ENCODE measurements around the gene MED13L. TPM values are rescaled to one million over a fixed set of nuclear protein-coding genes. Genes with fewer than 3 reads are reported as not detected.
A peak's percentile ranks its signal among the peaks of the same experiment; 100 is the strongest.

The MED13L gene
- total and polyA plus RNA-seq, 2 of the 4 experiments (the other 2 are of a cell fraction): 17.9 to 49.1 TPM

DNA sequence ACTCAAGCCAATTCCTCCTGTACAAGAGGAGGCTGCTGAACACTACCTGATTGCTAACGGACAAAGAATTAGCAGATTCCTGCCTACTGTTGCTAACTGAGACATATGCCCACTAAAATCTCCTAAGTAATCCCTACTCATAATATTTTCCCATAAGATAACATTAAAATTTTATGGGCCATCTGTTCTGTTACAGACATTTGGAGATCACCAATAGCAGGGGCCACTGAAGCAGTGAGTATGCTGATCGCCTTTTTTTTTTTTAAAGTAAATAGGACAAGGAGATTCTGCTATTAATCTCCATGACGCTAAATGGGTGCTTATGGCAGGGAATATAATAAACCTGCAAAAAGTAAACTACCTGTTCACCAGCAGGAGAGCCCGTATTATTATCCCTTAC is 292.9 kb downstream of the MED13L start (continued):
- TF ChIP-seq MXI1 (IDR thresholded peaks at IDR 0.05; ENCODE audit: borderline replicate concordance, low read depth, low read length): no peak

DNA sequence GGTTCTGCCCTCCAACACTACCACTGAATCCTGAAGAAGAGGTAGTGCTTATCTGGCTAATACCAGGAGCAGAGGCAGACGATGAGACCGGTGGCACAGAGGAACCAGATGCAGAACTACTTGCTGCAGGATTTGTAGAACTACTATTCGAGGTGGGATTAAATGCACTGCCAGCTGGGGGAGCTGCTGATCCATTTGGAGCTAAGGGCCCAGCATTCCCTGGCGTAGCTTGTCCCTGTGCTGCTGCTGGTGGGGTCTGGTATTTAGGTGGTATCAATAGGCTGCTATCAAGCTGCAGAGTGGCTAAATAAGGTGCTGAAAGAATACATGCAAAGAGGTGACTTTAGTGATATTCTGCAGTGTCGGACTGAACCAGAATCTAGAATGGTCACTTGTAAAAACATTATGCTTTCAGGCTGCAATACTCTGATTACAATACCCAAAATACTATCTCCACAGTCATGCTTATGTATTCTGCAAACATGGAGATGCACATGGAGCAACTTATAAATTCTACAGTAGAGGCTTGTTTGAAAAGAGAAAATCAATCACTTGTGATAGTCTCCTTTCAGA is 294.2 kb downstream of the MED13L start:
- Histone ChIP-seq H3K56ac (ENCODE audit: extremely low read depth, insufficient read depth, low read length) (no peak overlapping the region), H4K20me1 (ENCODE audit: insufficient read depth, low read length) (peaks cover 11% of the 10 kb centered on the region), H4K91ac (ENCODE audit: insufficient read depth, low read depth, low read length) (no peak overlapping the region), H2AK9ac (replicated peaks; ENCODE audit: low read depth, low read length, poor library complexity) (peak overlapping the region; percentile 5), H2BK120ac (ENCODE audit: low read depth, low read length) (no peak overlapping the region), H2BK20ac (ENCODE audit: low read depth, low read length) (no peak overlapping the region), H3K4me1 (ENCODE audit: control insufficient read depth, insufficient read depth, low read length) (peaks cover 8% of the 10 kb centered on the region), H2AFZ (replicated peaks; ENCODE audit: low read length, poor library complexity) (no peak overlapping the region), H3K36me3 (ENCODE audit: control insufficient read depth, insufficient read depth, low read length) (peaks cover 25% of the 10 kb centered on the region), H2BK5ac (ENCODE audit: low read depth, low read length, poor library complexity, severe bottlenecking) (no peak overlapping the region), H4K5ac (ENCODE audit: low read depth, low read length) (no peak overlapping the region), H3K9me3 (ENCODE audit: control insufficient read depth, insufficient read depth, low read length) (no peaks in the 10 kb centered on the region), H3K27ac (ENCODE audit: insufficient read depth, low read length) (no peak overlapping the region), H3K4me2 (ENCODE audit: low read depth, low read length) (no peak overlapping the region), H3K79me1 (ENCODE audit: low read depth in 1 of 2, low read length in 2 of 2) (peaks cover 20 to 38% of the 10 kb centered on the region in 2 experiments), H3K18ac (ENCODE audit: low read depth, low read length) (no peak overlapping the region), H3K9me1 (ENCODE audit: insufficient read depth, low read length) (peaks cover 3% of the 10 kb centered on the region), H3K4me3 (ENCODE audit: insufficient read depth, low read depth, low read length) (no peak overlapping the region), H3K14ac (replicated peaks; ENCODE audit: low read depth, low read length) (no peak overlapping the region), H3K27me3 (ENCODE audit: control insufficient read depth, insufficient read depth, low read length) (no peaks in the 10 kb centered on the region), H4K8ac (ENCODE audit: low read depth in 2 of 2, low read length in 2 of 2) (no peak overlapping the region), H3K9ac (ENCODE audit: low read depth, low read length) (no peak overlapping the region), H2BK15ac (ENCODE audit: low read depth, low read length) (no peak overlapping the region), H3K23ac (ENCODE audit: low read depth, low read length) (no peak overlapping the region), H2AK5ac (ENCODE audit: low read depth, low read length) (no peak overlapping the region), H3K4ac (ENCODE audit: low read depth, low read length) (no peak overlapping the region)
- no peak for DNase-seq
- in situ Hi-C loops (cut with MboI; ENCODE audit: low sequenced_read_pairs) (no loop called here), intact Hi-C loops (cut with micrococcal nuclease) (no loop called here), dilution Hi-C loops (cut with HindIII; ENCODE audit: low sequenced_read_pairs, unreplicated experiment) (no loop called here)
- ChIA-PET POLR2A (ENCODE audit: unreplicated experiment) (no interaction called here), CTCF (interaction anchor here (1.1 to 1.3 kb wide), 2 partner anchors 10 to 726 kb away, joined by 3 read pairs; no protein-coding TSS in a partner anchor)
- TF ChIP-seq MAZ (IDR thresholded peaks at IDR 0.05; ENCODE audit: borderline replicate concordance, low read depth, low read length) (no peak), RAD21 (IDR thresholded peaks at IDR 0.05; ENCODE audit: low read length) (peak; percentile 24; the same call in 1 of the 2 replicates), CTCF (conservative IDR thresholded peaks at IDR 0.05; ENCODE audit: low read depth, low read length) (0 out of 2 replicates have a peak, but pooled peaks have one; percentile 25)
- no peak for ATAC-seq (ENCODE audit: low read depth)
- whole genome bisulfite sequencing, 2 experiments (ENCODE audit: extremely low coverage in 2 of 2, insufficient read length in 1 of 2): 83% methylated on average over 1 of the region's 5 CpGs; no CpG with 5 or more reads in 1 of the 2 experiments
- BruUV-seq (replicated peaks): no TSS peak
